HG02759 (cell line): Measurements from ENCODE around the gene ARID1B.

Experiments used
- ATAC-seq: cut with Tn5 transposase; IDR thresholded peaks from one replicate; pipeline ENCODE4 v1.9.1; 2021; ENCODE audit warnings: mild to moderate bottlenecking, moderate library complexity; ENCODE audit not compliant: unreplicated experiment

Gene ARID1B

DNA sequence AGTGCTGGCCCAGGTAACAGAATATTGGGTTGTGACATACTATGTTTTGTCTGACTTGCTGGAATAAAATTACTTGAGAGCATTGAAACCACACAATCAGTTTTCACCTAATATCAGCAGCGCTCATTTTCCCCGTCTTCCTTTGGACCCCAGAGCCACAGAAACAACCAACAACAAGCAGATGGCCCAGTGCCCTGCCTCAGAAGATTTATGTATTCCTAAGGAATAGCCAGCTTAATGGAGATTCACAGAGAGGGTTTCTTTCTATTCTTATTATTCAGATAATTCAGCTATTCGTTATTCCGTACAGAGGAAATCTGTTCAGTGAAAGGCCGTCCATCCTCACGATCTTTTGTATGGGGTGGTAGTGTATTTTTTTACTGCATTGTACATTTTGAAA, 391.3 kb downstream of the ARID1B start:
- no peak for ATAC-seq

DNA sequence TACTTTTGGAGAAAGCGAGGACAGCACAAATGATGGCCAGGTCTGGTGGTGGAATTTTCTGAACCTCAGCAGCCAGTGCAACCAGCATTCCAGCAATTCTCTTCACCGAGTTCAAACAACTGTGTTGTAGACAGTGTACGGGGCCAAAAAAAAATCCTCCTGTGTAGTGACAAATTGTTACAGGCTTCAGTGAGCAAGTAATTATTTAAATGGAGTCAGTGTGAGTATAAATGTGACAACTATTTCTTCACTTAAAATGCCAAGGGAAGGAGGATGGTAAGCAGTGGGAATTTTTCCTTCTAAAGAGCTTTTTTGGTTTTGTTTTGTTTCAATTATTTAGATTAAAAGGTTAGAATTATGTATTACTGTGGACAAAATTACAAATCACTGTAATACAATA, 392.0 kb downstream of the ARID1B start:
- ATAC-seq = no peak

DNA sequence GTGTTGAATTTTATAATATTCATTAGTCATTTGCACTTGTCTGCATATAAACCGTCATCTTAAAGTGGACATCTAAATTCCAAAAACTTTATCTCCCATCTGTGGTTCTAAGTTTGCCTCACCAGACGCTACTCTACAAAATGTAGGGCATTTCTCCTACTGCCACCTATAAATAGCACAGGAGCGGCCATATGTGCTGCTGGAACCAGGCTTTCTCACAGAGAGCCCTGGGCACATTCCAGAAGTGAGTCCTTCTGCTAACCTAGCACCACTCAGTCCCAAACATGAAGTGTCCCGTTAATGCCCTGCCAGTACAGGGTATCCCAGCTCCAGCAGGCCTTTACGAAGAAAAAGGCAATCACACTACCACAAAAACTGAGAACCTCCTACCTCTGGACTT, 392.5 kb downstream of the ARID1B start:
- ATAC-seq = no peak

- ATAC-seq = no peak
Measured at GRCh38 chr6:157170535-157170934, 393.4 kb downstream of the ARID1B start.

DNA sequence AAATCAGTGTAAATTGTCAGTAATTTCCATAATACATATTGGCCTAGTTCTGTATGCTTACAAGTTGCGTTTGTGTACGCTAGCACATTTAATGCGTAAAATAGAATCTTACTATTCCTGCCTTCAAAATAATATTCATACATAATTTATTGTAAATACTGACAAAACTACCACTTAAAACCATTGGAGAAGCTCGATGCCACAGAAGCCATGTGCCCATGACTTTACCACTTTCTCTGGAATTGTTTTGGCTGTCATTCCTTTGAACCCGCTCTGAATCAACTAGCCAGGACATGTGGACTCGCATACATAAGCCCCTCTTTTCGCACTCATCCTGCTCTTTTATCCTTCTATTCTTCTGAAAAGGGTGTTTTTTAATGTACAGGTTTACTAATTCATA, 394.6 kb downstream of the ARID1B start:
- ATAC-seq = no peak

- no peak for ATAC-seq
Measured at GRCh38 chr6:157172231-157172701, 395.1 kb downstream of the ARID1B start.

DNA sequence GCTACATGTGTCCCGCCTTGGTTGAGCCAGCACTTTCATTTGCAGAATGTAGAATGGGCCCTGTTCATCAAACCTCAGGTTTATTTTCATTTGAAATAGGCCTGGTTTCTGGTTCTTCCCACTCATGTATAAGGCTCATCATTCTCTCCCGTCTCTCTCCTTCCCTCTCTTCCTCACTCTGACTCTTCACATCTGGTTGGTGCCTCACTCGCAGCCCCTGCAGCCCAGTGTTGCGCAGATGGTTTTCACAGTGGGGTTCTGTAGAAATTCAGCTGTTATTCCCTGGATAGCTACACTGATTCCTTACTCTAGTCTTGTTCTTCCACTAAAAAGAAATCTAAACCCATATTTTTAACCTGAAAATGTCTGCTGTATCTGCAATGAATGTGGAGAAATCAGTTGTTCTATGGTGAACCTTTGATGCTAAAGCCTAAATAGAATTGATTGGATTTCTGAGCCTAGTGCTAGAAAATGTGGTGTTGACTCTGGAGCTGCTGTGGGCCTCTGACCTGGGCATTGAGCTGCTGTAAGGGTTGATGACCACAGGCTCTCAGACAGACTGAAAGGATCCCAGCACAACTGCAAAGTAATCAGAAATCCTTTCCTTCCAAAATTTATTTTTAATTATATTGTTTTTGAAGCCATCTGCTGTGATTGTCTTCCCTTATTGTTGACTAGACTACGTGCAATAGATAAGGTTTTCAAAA, 395.8 kb downstream of the ARID1B start:
- no peak for ATAC-seq

DNA sequence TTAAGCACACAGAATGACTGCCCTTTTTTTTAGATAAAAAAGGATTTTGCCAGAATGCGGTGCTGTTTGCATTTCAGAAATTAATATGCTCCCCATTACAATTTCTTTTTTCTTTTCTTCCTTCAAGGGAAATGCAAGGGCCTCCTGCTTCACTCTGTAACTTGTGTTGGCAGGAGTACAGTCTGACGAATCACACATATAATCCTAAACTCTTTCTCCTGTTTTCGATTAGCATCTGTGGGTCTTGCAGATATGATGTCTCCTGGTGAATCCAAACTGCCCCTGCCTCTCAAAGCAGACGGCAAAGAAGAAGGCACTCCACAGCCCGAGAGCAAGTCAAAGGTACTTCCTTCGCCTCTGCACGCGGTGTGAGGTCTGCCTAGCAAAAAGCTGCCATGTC, 396.6 kb downstream of the ARID1B start:
- no peak for ATAC-seq

DNA sequence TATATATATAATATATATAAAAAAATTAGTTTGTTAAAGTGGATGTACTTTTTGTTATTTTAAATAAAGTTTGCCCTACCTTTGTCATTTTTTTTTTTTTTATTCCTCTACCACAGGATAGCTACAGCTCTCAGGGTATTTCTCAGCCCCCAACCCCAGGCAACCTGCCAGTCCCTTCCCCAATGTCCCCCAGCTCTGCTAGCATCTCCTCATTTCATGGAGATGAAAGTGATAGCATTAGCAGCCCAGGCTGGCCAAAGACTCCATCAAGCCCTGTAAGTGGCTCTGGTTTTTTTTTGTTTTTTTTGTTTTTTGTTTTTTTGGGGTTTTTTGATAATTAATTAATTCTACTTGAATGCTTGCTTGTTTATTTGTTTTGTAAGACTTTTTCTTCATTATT, 397.6 kb downstream of the ARID1B start:
- no peak for ATAC-seq

DNA sequence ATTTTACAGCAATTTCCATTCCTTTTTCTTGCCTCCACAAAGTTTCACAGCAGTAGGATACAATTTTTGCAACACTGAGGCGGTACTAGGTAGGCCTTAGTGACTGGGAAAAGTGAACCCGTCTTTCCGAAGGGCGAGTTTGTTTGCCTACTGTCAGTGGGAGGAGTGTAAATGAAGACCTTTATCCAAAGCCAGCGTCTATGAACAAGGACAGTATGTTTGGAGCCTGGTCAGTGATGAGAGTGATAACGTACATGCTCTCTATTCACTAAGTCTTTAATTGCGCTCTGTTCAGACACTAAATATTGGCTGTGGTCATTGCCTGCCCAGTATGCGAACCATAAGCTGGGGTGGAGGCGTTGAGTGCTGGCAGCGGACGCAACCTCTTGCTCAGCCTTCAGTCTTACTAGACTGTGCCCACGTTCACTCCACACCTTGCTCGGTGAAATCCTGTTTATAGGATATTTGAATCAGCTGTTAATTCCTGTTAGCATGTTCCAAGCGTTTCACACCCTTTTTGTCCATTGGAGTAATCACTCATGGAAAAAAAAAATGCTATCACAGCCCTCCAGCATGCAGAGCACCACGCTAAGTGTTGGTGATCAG, 400.7 kb downstream of the ARID1B start:
- ATAC-seq = no peak

GRCh38 chr6:157181649-157182048, 404.5 kb downstream of the ARID1B start:
- no peak for ATAC-seq

- no peak for ATAC-seq
Measured at GRCh38 chr6:157182503-157183264, 405.5 kb downstream of the ARID1B start.

DNA sequence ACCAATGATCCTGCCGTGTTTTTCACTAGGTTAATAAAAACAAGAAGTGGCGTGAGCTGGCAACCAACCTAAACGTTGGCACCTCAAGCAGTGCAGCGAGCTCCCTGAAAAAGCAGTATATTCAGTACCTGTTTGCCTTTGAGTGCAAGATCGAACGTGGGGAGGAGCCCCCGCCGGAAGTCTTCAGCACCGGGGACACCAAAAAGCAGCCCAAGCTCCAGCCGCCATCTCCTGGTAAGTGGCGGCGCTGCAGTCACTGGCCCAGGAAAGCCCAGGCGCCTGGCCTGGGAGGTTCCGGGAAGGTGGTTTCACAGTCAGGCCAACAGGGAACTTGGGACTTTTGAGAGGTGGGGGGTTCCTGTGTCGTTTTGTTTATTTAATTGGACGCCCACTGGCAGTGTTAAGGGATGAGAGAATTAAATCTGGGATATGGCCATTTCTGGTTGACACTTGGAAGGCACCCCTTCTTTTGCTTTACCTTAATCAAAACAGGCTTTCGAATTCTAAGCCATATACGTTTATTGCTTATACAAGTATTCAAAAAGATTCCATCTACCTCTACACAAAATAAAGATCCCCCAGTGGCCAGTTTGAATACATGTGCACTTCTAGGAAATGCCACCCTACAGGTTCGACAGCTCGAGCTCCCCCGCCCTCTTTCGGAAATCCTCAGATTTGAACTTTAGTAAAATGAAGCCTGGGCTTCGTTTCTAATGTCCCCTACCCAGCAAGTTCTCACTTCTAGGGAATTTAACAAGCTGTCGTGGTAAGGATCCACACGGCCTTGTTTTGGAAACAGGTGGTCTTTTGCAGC, 407.2 kb downstream of the ARID1B start:
- ATAC-seq = no peak

DNA sequence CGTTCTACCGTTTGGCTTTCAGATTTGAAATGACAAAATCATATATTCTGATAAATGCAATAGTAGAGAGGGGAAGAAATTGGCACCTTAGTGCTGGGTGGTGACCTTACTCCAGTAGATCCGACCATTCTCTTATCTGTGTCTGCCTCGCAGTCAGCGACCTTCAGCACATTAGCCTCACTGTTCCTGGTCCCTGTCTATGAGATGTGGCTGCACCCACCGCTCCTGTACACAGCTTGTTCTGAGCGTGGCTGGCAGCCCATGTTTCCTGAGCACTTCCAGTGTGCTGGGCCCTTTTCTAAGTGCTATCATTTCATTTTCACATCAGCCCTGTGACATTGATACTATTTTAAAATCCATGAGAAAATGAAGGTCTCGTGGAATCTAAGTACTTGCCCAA, 408.0 kb downstream of the ARID1B start:
- ATAC-seq = no peak

DNA sequence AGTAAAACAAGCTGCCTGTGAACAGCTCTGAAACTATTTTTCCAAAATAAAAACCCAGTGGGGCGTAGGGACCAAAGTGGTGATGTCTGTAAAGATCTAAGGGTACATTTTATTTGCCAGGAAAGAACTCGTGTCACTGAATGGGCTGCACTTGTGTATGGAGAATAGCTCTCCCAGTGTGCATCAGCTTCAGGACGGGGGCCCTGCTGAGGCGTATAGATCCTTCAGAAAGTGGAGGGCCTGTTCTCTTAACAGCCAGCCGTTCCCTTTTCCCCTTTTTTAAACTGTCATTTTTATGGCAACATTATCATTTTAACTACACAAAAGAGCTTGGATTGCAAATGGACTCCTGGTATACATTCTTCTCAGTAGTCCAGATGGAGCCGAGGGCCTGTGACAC, 408.8 kb downstream of the ARID1B start:
- no peak for ATAC-seq

DNA sequence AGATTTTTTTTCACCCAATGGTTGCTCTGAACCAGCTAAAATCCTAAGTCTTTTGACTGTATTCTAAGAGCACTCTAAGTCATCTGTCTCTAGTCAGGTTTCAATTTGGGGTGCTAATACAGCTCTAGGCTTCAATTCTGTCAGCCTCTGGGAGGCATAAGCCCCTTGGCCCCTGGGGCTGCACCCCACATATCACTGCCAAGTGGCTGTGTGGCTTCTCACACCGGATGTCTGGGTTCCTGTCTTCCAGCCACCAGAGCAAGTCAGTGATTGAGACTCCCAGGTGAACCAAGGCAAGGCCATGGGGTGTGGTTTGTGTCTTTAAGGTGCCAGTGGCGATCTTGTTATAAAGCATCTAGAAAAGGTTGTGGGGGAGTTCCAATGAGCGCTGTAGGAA, 409.6 kb downstream of the ARID1B start:
- no peak for ATAC-seq

DNA sequence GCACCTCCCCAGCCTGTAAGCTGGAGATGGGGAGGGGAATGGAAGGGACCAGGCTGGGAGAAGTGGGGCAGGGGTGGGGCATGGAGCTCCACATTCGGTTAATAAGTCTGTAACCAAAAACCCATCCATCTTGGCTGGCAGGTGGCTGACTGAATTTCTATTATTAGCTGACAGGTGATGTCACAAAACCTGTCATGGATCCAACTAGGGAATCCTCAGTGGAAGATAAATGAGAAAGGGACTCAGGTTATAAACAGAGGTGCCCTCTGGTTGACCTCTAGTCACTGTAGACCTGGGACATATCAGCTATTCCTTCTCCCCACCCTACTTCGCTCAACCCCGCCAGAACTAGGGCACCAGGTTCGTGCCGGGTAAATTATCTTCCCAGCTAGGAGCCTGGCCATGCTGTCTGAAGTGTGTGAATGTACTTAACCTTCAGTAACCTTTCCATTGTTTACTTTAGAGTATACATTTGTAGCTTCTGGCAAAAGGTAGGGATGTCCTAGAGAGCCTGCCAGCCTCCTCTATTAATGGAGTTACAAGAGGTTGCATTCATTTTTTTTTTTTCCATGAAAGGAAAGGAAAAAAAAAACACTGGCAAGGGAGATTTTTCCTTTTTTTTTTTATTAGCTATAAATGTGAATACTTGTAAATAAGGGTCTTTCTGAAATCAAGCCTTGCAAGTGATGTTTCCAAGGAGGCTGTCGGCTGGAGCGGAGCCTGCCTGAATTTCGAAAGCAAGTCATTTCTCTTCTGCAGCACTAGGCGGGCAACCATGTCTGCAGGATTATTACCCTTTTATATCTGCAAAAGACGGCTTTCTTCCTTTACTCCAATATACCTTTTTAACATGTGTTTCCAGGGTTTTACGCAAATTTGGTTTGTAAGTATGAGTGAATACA, 410.3 kb downstream of the ARID1B start:
- ATAC-seq = no peak

- ATAC-seq = no peak
Measured at GRCh38 chr6:157188213-157188612, 411.0 kb downstream of the ARID1B start.

DNA sequence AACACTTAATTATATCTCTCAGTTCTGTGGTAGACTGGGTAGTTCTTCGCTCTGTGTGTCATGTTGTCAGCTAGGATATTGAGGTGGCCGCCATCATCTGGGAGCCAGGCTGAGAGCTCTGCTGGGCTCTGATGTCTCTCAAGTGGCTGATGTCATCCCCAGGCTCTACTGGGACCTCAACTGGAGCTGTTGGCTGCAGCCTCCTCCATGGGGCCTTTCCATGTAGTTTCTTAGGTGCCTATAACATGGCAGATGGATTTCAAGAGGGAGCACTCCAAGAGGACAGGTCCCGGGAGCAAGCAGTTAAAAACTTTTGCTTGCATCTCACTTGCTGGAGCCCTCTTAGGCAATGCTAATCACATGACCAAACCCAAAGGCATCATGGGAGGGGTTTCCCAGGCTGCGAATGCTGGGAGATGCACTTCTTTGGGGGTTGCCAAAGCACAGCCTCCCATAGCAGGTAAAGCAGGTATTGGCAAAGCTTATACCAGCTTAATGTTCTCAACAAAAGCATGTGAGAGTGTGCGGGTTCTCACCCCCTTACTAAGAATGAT, 416.3 kb downstream of the ARID1B start:
- ATAC-seq = no peak

- ATAC-seq = no peak
Measured at GRCh38 chr6:157194110-157194509, 416.9 kb downstream of the ARID1B start.
